Erythroblast (primary cell): ENCODE results near the gene RASA3.
"Not testable (repeated sequence)": the region's sequence is repeated elsewhere in the genome, so short reads cannot be mapped to it uniquely, and the experiment has no call there.

ENCODE experiments used
- DNase-seq, 2 experiments: peaks; one replicate each; lab custom pipeline; 2025; lab: John Stamatoyannopoulos, UW
- GATA1 ChIP-seq: IDR thresholded peaks from 2 replicates; pipeline ENCODE4 v1.6.1; 2011; ENCODE audit warnings: low read depth, mild to moderate bottlenecking, control low read depth, low read length, moderate library complexity
- POLR2A ChIP-seq: IDR thresholded peaks from 2 replicates; pipeline ENCODE4 v1.6.1; 2011; ENCODE audit warnings: mild to moderate bottlenecking, low read length

RASA3 gene

GRCh38 chr13:114151031-114151430 is 18.6 kb upstream of the RASA3 start:
- no peak for DNase-seq

GRCh38 chr13:114149774-114150740 is 17.6 kb upstream of the RASA3 start:
- no peak for TF ChIP-seq POLR2A
- no peak for DNase-seq

More at GRCh38 chr13:114151031-114151430, 18.6 kb upstream of the RASA3 start:
- TF ChIP-seq GATA1 (no peak), POLR2A (no peak)

GRCh38 chr13:114148886-114149285 is 16.5 kb upstream of the RASA3 start:
- not testable (repeated sequence) for DNase-seq

- no peak for DNase-seq
- TF ChIP-seq POLR2A (no peak), GATA1 (no peak)
These were observed 16.1 kb upstream of the RASA3 start for GRCh38 chr13:114148521-114148855.

GRCh38 chr13:114147803-114148520 is 15.5 kb upstream of the RASA3 start:
- no peak for TF ChIP-seq POLR2A
- TF ChIP-seq GATA1: no peak

GRCh38 chr13:114146629-114147028 is 14.2 kb upstream of the RASA3 start:
- no peak for DNase-seq
- TF ChIP-seq POLR2A (no peak), GATA1 (no peak)

More at GRCh38 chr13:114147803-114148520, 15.5 kb upstream of the RASA3 start:
- no peak for DNase-seq

GRCh38 chr13:114146173-114146572 is 13.8 kb upstream of the RASA3 start:
- TF ChIP-seq POLR2A: no peak
- no peak for TF ChIP-seq GATA1
- no peak for DNase-seq

- no peak for DNase-seq
These were observed 13.3 kb upstream of the RASA3 start for GRCh38 chr13:114145722-114146121.

GRCh38 chr13:114145256-114145655 is 12.8 kb upstream of the RASA3 start:
- no peak for TF ChIP-seq POLR2A
- TF ChIP-seq GATA1: no peak
- DNase-seq: no peak

More at GRCh38 chr13:114145722-114146121, 13.3 kb upstream of the RASA3 start:
- TF ChIP-seq GATA1 (no peak), POLR2A (no peak)

- no peak for DNase-seq
- TF ChIP-seq GATA1 (no peak), POLR2A (no peak)
These were observed 12.3 kb upstream of the RASA3 start for GRCh38 chr13:114144606-114145244.

- peak in 1 of 2 experiments; percentile 23 for DNase-seq
- TF ChIP-seq GATA1 (no peak), POLR2A (no peak)
These were observed 11.6 kb upstream of the RASA3 start for GRCh38 chr13:114143806-114144605.

GRCh38 chr13:114142640-114143490 is 10.4 kb upstream of the RASA3 start:
- TF ChIP-seq GATA1 (no peak), POLR2A (no peak)
- peak; percentile 48 to 50 for DNase-seq

- no peak for DNase-seq
- no peak for TF ChIP-seq POLR2A
These were observed 9.7 kb upstream of the RASA3 start for GRCh38 chr13:114142137-114142550.
